MM.1S (cell line): ENCODE results near the gene SAMD4A.

ENCODE experiments used
- DNase-seq: peaks from one replicate; pipeline ENCODE4 v3.0.0-alpha.2; 2015
- H2AFZ ChIP-seq: fragments of 300-600 bp; sonication (generic); 2 replicates; pipeline ENCODE4 v1.6.0; 2016; ENCODE audit warnings: antibody characterized with exemption, low read length
- H3F3A ChIP-seq: fragments of 300-600 bp; sonication (generic); 2 replicates; pipeline ENCODE4 v1.6.1; 2016; ENCODE audit warnings: mild to moderate bottlenecking, antibody characterized with exemption, low read length, moderate library complexity, mixed read lengths; ENCODE audit not compliant: insufficient read depth
- H3K27ac ChIP-seq: fragments of 300-600 bp; sonication (generic); 2 replicates; pipeline ENCODE4 v1.5.1; 2016; ENCODE audit warnings: mild to moderate bottlenecking, low read length
- H3K27me3 ChIP-seq: fragments of 300-600 bp; sonication (generic); replicated peaks from 2 replicates; pipeline ENCODE4 v1.6.0; 2016; ENCODE audit warnings: low read length; ENCODE audit not compliant: insufficient read depth
- H3K36me3 ChIP-seq: fragments of 300-600 bp; sonication (generic); replicated peaks from 2 replicates; pipeline ENCODE4 v1.6.1; 2016; ENCODE audit warnings: mild to moderate bottlenecking, low read length, mixed read lengths; ENCODE audit not compliant: insufficient read depth
- H3K4me1 ChIP-seq: fragments of 300-600 bp; sonication (generic); 2 replicates; pipeline ENCODE4 v1.6.1; 2016; ENCODE audit warnings: low read length, mixed read lengths
- H3K4me2 ChIP-seq: fragments of 300-600 bp; sonication (generic); 2 replicates; pipeline ENCODE4 v1.6.0; 2016; ENCODE audit warnings: low read depth, low read length
- H3K4me3 ChIP-seq: fragments of 300-600 bp; sonication (generic); 2 replicates; pipeline ENCODE4 v1.5.1; 2016; ENCODE audit warnings: low read length, mixed read lengths
- H3K79me2 ChIP-seq: fragments of 300-600 bp; sonication (generic); 2 replicates; pipeline ENCODE4 v1.6.1; 2016; ENCODE audit warnings: mixed run types, low read length, mixed read lengths
- H3K9ac ChIP-seq: fragments of 300-600 bp; sonication (generic); 2 replicates; pipeline ENCODE4 v1.6.1; 2016; ENCODE audit warnings: low read length, mixed read lengths
- H3K9me2 ChIP-seq: fragments of 300-600 bp; sonication (generic); replicated peaks from 2 replicates; pipeline ENCODE4 v1.6.1; 2016; ENCODE audit warnings: mild to moderate bottlenecking, low read length, mixed read lengths; ENCODE audit not compliant: insufficient read depth
- H3K9me3 ChIP-seq: fragments of 300-600 bp; sonication (generic); replicated peaks from 2 replicates; pipeline ENCODE4 v1.6.1; 2016; ENCODE audit warnings: mild to moderate bottlenecking, low read length, mixed read lengths; ENCODE audit not compliant: insufficient read depth
- H4K20me1 ChIP-seq: fragments of 300-600 bp; sonication (generic); 2 replicates; pipeline ENCODE4 v1.6.1; 2016; ENCODE audit warnings: mild to moderate bottlenecking, low read length, moderate library complexity, mixed read lengths; ENCODE audit not compliant: insufficient read depth
- CTCF ChIP-seq: fragments of 300-600 bp; sonication (generic); IDR thresholded peaks from 2 replicates; pipeline ENCODE4 v1.5.1; 2016; ENCODE audit warnings: antibody characterized with exemption, low read length, mixed read lengths
- EZH2 ChIP-seq: fragments of 300-600 bp; sonication (generic); optimal IDR thresholded peaks from 2 replicates; pipeline ENCODE3; 2017; ENCODE audit warnings: low read depth, mild to moderate bottlenecking, antibody characterized with exemption, low read length, mixed read lengths
- EZH2phosphoT487 ChIP-seq: fragments of 300-600 bp; sonication (generic); IDR thresholded peaks from 2 replicates; pipeline ENCODE4 v1.6.1; 2018; ENCODE audit warnings: antibody characterized with exemption, low read length

The SAMD4A gene

GRCh38 chr14:54834081-54834480, 267.2 kb downstream of the SAMD4A start:
- no peak for DNase-seq
- no peaks in the 10 kb centered on the region for H4K20me1 ChIP-seq
- no peak overlapping the region for H3K9ac ChIP-seq
- no peaks in the 10 kb centered on the region for H3K4me1 ChIP-seq
- TF ChIP-seq CTCF (no peak), EZH2phosphoT487 (no peak), EZH2 (no peak)
- H2AFZ ChIP-seq: no peak overlapping the region
- no peak overlapping the region for H3K4me3 ChIP-seq
- no peaks in the 10 kb centered on the region for H3K27me3 ChIP-seq
- H3F3A ChIP-seq: no peaks in the 10 kb centered on the region
- no peak overlapping the region for H3K4me2 ChIP-seq
- no peak overlapping the region for H3K27ac ChIP-seq
- no peaks in the 10 kb centered on the region for H3K9me3 ChIP-seq
- no peaks in the 10 kb centered on the region for H3K9me2 ChIP-seq
- H3K79me2 ChIP-seq: no peaks in the 10 kb centered on the region
- no peaks in the 10 kb centered on the region for H3K36me3 ChIP-seq

- H4K20me1 ChIP-seq: no peaks in the 10 kb centered on the region
Measured at GRCh38 chr14:54834727-54835126, 267.8 kb downstream of the SAMD4A start.

GRCh38 chr14:54836231-54836630, 269.3 kb downstream of the SAMD4A start:
- H3K79me2 ChIP-seq: no peaks in the 10 kb centered on the region
- DNase-seq: no peak
- no peaks in the 10 kb centered on the region for H3F3A ChIP-seq
- H4K20me1 ChIP-seq: no peaks in the 10 kb centered on the region
- H3K4me2 ChIP-seq: no peak overlapping the region
- H3K4me3 ChIP-seq: no peak overlapping the region
- no peak for TF ChIP-seq EZH2
- no peak for TF ChIP-seq CTCF
- TF ChIP-seq EZH2phosphoT487: no peak
- H3K9ac ChIP-seq: no peak overlapping the region
- H3K27ac ChIP-seq: no peak overlapping the region
- H2AFZ ChIP-seq: no peak overlapping the region
- H3K4me1 ChIP-seq: no peaks in the 10 kb centered on the region
- H3K27me3 ChIP-seq: no peaks in the 10 kb centered on the region
- no peaks in the 10 kb centered on the region for H3K36me3 ChIP-seq
- no peaks in the 10 kb centered on the region for H3K9me3 ChIP-seq
- no peaks in the 10 kb centered on the region for H3K9me2 ChIP-seq

More at GRCh38 chr14:54834727-54835126, 267.8 kb downstream of the SAMD4A start:
- H3K9me3 ChIP-seq: no peaks in the 10 kb centered on the region
- no peak overlapping the region for H3K4me3 ChIP-seq
- H3K4me2 ChIP-seq: no peak overlapping the region
- H3K36me3 ChIP-seq: no peaks in the 10 kb centered on the region
- no peaks in the 10 kb centered on the region for H3K79me2 ChIP-seq
- H2AFZ ChIP-seq: no peak overlapping the region
- H3K4me1 ChIP-seq: no peaks in the 10 kb centered on the region
- no peaks in the 10 kb centered on the region for H3F3A ChIP-seq
- no peaks in the 10 kb centered on the region for H3K27me3 ChIP-seq
- no peak for DNase-seq
- no peaks in the 10 kb centered on the region for H3K9me2 ChIP-seq
- H3K9ac ChIP-seq: no peak overlapping the region
- no peak for TF ChIP-seq EZH2
- TF ChIP-seq EZH2phosphoT487: no peak
- TF ChIP-seq CTCF: no peak
- no peak overlapping the region for H3K27ac ChIP-seq
